Activated CD4-positive, alpha-beta T cell treated with anti-CD3 and anti-CD28 coated beads for 24 hours (primary cell): ENCODE results near the gene SLFN5.
"Not testable (repeated sequence)": the region's sequence is repeated elsewhere in the genome, so short reads cannot be mapped to it uniquely, and the experiment has no call there.

Source experiments
- DNase-seq, 2 donors: peaks; one replicate each; pipeline ENCODE4 v3.0.0-alpha.2; 2020; ENCODE audit warnings: low read depth in 2 of 2

The SLFN5 gene

DNA sequence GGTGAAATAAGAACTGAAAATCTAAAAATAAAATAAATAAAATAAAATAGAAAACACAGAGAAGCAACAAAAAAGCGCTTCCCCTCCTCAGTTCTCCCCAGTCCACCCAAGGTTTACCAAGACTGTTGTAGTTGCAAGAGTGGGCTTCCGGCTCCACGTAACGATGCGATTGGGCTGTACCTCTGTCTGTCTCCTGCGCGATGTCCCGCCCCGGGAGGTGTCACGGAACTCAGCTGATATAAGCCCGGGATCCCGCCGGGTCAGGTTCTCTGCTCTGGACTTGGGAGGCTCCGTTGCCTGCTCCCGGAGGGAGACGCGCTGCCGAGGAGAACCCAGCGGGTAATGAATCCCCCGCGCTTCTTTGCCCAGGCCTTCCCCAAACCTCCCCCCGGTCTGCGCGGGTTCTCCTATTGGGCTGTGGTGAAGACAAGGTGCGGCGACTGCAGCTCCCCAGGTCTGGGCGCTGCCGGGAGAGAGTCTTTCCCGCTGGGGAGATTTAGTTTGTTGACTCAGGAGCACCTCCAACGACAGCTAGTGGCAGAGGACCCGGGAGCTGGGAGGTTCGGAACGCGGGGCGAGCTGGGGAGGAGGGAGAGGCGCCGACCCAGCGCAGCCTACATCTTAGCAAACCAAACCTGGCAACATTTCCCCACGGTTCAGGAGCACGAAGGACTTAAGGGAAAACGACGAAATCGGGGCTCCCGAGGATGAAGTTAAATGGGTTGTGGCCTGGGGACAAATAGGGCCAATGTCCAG lies at the start of gene SLFN5:
Gene SLFN5 (plus strand): TSS at position 268 of the 756 bp plus-strand sequence. CDS start 15,619 bp downstream, outside the sequence.
- peak; percentile 82 to 89 for DNase-seq

DNA sequence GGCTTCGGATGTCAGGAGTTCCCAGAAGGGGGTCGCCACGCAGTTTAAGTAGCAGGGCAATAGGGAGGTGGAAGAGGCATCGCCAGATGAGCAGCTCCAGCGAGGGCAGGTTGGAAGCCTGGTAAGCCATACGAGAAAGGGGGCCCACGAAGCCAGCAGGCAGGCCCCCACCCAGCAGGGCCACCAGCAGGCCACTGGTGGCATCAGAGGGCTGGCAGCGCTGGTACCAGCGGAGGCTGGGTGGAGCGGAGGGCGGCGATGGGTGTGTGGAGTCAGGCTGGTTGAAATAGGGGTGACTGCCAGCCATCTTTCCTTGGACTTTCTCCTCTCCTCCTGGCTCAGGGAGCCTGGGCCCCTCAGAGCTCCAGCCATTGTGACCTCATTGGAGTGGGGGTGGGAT lies 48.9 kb upstream of the SLFN5 start, which contains the start of gene SLC35G3:
Gene SLC35G3 (minus strand): TSS at position 393 of the 400 bp plus-strand sequence. CDS start 86 bp downstream, at position 307.
- DNase-seq: not testable (repeated sequence)

DNA sequence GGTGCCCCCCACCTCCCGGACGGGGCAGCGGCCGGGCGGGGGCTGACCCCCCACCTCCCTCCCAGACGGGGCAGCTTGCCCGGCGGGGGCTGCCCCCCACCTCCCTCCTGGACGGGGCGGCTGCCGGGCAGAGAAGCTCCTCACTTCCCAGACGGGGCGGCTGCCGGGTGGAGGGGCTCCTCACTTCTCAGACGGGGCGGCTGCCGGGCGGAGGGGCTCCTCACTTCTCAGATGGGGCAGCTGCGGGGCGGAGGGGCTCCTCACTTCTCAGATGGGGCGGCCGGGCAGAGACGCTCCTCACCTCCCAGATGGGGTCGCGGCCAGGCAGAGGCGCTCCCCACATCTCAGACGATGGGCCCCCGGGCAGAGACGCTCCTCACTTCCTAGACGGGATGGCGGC lies 47.8 kb upstream of the SLFN5 start:
- not testable (repeated sequence) for DNase-seq

DNA sequence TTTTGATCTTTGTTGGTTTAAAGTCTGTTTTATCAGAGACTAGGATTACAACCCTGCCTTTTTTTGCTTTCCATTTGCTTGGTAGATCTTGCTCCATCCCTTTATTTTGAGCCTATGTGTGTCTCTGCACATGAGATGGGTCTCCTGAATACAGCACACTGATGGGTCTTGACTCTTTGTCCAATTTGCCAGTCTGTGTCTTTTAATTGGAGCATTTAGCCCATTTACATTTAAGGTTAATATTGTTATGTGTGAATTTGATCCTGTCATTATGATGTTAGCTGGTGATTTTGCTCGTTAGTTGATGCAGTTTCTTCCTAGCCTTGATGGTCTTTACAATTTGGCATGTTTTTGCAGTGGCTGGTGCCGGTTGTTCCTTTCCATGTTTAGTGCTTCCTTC lies 40.3 kb upstream of the SLFN5 start:
- DNase-seq: not testable (repeated sequence)

DNA sequence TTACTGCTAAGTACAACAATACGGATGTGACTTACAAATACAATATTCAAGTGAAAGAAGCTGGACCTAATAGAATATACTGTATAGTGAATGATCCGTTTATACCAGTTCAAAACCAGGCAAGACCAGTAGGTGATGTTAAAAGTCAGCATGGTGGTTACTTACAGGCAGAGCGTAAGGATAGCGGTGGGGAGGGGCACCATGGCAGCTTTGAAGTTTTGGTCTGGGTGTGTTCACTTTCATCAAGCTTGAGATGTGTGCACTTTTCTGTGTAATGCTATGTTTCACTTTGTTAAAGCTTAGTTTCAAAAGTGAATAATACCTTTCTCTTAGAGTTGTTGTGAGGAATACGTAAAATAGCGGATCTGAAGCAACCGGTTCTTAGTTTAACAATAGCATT lies 32.1 kb upstream of the SLFN5 start:
- no peak for DNase-seq

DNA sequence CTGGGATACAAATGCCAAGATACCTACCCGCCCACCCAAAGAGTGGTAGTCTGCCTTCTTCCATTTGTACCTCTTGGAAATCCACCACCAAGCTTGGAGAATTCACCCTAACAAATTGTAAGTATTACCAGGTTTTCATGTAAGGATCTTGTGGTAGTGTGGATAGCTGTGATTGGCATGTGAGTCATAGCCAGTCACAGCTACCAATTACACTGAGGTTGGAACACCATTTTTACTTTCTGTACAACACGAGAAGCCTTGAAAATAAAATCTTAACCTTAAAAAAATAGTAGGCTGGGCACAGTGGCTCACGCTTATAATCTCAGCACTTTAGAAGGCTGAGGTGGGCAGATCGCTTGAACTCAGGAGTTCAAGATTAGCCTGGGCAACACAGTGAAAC lies 30.2 kb upstream of the SLFN5 start:
- no peak for DNase-seq

DNA sequence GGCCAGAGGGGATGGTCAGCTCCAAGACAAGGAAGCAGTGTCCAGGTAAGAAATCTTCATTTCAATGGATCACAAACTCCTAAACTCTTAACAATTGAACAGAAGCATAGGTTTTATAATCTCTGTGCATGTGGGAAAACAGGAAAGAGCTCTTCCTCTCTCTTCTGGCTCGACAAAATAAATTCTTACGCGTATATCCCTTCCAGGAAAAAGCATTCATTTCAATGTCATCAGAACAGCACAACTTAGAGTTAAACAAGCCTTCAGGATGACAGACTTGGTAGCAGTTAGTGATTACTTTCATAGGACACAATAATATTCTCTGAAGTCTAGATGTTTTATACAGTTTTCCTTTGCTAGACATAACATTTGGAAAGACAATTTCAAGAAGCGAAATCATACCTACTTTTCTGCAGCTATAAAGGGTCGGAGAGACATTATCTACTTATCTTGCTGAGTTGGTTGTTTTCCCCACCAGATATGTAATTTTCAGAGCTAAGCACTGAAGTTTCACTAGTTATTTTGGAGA lies 29.4 kb upstream of the SLFN5 start:
- DNase-seq: no peak

DNA sequence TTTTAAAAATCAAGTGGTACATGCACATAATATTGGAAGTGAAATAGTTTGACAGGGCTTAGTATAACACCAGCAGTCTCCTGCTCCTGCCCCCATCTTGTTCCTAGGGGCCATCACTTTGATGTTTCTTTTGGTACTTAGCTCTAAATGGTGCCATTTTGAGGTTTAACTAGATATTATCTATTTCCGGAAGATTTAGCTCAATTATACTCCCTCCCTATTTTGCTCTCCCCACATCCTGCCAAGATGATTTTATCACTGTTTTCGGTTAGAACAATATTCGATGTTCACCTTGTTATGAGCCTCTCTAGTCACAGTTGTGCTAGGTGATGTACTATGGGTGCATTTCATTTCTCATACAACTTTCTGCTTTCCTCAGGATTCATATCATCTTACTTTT lies 28.7 kb upstream of the SLFN5 start:
- no peak for DNase-seq

DNA sequence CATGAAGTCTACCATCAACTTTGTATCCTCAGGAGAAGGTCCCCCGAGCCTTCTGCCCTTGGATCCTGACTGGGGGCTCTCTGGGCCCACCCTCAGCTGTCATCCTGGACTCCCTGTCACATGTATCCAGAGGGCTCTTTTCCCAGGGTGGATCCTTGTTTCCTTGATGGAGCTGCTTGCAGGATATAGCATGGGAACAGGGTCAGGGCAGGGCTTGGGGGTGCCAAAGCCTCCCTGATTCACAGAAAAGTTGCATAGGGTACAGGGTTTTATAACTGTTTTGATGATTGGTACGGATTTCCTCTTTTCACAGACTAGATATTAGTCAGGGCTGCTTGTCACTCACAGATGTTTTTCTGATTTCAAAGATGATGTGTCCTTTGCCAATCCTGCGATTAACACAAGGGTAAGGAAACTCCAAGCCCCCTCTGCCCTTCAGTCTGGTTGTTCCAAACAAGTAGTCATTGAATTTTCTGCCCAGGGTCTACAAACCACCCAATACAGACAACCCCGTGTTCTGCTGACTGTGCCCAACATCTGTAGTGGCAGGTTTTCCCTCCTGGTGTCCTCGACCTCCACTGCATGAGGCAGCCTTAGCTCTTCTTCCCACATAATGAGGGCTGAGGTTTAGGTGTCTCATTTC lies 28.1 kb upstream of the SLFN5 start:
- DNase-seq: no peak

DNA sequence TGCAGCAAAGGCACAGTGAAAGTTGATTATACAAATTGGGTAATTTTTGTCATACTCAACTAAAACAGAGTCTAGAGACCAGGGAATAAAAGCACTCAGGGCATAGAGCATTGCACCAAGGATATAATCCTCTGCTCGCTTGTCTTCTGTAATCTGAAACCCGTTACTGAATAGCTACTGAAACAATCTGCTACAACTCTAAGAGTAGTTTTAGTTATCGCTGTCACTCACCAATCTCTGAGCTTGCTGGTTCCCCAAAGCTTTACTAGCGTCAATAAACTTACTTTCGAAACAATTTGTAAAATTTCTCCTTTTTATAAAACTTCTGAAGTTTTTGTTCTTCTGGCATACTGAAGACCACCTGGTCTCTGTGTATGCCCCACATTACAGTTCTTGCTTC lies 25.8 kb upstream of the SLFN5 start:
- no peak for DNase-seq

DNA sequence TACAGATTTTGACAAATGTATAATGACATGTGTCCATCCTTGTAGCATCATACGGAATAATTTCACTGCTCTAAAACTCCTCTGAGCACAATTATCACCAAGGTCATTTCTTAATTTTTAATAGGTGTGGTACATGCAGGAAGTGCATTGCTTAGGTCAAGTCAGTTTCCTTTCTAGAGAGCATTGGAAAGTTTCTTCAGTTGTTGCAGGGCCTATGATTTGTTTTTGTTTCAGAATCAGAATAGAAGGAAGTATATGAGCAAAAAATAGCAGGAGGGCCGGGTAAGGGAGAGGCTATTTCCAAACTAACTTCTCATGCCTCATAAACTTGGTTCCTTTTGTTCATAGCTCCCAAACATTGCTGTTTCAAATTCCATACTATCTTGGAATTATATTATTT lies 24.0 kb upstream of the SLFN5 start:
- no peak for DNase-seq

DNA sequence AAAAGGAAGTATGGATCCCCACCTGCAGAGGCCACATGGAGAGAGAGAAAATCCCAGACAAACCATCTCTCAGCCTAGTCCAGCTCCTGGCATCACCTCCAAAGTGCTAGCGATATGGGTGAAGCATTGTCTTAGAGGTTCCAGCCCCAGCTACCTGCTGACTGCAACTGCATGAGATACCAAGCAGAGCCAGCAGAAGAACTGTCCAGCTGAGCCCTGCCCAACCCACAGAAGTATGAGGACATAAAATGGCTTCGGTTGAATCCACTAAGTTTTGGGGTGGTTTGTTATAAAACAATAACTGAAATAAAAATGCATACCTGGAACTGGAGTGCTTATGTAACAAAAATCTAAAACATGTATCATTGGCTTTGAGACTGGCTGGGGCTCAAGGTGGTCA lies 20.4 kb upstream of the SLFN5 start:
- no peak for DNase-seq

DNA sequence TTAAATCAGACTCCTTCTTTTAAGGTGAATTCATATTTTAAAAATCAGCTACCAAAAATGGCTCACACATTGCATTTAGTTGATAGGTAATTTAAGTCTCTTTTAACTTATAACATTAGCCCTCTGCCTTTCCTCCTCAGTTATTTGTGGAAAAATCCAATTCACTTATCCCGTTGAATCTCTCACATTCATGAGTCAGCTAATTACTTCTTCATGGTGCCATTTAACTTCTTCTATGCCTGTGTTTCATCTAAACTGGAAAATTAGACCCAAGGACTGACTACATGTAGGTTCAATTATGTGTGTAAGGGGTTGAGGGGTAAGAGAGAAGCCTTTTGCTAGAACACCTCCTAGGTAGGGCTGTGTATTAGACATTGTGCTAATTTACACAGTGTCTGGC lies 18.4 kb upstream of the SLFN5 start:
- no peak for DNase-seq

DNA sequence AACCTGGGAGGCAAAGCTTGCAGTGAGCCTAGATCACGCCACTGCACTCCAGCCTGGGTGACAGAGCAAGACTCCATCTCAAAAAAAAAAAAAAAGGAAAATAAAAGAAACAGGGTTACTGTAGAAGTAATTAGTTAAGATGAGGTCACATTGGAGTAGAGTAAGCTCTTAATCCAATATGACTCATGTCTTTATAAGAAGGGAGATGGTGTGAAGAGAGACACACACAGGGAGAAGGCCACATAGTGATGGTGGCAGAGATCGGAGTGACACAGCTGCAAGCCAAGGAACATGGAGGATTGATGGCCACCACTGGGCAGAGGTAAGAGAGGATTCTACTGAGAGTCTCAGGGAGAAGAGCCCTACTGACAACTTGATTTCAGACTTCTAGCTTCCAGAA lies 15.3 kb upstream of the SLFN5 start:
- no peak for DNase-seq

DNA sequence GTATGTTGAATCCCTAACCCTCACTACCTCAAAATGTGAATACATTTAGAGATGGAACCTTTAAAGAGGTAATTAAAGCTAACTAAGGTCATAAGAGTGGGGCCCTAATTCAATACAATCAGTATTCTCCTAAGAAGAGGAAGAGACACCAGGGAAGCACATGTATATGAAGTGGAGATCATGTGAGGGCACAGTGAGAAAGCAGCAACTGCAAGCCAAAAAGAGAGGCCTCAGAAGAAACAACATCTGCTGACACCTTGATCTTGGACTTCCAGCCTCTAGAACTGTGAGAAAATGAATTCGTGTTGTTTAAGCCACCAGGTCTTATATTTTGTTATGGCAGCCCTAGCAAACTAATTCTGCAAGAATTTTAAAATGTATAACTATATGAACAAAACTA lies 13.2 kb upstream of the SLFN5 start:
- no peak for DNase-seq

DNA sequence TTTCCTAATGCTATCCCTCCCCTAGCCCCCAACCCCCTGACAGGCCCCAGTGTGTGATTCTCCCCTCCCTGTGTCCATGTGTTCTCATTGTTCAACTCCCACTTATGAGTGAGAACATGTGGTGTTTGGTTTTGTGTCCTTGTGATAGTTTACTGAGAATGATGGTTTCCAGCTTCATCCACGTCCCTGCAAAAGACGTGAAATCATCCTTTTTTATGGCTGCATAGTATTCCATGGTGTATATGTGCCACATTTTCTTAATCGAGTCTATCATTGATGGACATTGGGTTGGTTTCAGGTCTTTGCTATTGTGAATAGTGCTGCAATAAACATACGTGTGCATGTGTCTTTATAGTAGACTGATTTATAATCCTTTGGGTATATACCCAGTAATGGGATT lies 8.6 kb upstream of the SLFN5 start:
- not testable (repeated sequence) for DNase-seq

DNA sequence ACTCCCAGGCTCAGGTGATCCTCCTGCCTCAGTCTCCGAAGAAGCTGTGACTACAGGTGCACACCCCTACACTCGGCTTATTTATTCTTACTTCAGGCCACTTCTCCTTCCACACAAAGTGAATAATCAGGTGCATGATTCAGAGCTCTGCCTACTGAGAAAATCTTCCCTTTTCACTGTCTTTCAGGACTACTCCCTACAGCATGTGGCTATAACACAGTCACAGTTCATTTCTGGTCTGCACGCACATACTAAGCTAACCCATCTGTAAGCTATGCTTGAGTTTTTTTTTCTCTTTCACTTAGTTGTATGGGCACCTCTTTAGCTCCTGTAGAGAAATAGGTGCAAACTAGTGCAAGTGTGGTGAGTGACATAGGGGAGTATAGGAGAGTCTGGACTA lies 7.6 kb upstream of the SLFN5 start:
- DNase-seq: no peak

DNA sequence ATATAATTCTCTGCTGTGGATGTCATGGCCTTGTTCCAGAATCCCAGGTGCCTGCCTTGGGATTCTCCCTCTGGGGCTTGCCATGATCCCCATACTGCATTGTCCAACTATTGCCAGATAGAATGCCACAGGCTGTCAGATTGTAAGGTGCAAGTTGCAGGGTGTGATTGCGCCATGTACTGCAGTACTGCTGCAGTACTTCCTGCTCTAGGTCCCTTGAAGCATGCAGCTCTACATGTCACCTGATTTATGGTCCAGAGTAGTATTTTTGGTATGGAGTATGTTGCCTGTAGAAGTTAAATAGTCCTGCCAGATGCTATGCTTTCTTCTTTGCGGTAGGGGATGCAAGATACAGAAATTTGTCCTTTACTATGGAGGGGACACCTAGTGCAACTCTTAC lies 7.0 kb upstream of the SLFN5 start:
- no peak for DNase-seq

DNA sequence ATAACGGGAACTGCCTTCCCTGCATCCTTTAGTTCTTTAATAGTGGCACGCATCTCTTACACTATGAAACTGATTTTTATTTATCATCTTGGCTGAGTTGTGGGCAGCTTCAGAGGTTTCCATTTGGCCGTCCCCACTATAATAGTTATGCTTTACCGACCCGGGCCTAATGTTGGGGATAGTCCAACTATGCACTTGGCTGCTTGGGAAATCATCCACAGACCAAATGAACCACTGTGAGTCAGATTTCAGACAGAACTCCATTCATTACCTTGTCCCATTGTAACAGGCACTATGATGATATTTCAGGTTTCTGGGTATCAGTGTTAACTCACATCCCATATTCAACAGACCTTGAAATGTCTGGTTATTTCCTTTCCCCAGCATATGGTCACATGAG lies 6.1 kb upstream of the SLFN5 start:
- DNase-seq: no peak

DNA sequence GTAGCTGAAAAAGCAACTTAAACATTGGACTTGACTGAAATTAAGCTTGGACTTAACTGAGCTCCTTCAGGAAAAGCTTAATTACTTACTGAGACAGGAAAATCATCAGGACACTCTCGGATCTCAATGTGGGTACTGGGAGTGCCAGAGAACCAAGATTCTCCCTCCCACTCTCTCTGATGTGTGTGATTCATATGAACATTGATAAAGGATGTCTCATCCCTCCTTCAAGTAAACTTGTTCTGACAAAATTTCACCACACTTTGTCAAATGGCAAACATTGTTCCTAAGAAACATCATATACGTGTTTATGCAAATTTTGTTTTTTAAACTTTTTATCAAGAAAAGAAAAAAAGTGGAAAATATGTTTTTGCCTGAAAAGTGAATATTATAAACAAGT lies 4.1 kb upstream of the SLFN5 start:
- no peak for DNase-seq

DNA sequence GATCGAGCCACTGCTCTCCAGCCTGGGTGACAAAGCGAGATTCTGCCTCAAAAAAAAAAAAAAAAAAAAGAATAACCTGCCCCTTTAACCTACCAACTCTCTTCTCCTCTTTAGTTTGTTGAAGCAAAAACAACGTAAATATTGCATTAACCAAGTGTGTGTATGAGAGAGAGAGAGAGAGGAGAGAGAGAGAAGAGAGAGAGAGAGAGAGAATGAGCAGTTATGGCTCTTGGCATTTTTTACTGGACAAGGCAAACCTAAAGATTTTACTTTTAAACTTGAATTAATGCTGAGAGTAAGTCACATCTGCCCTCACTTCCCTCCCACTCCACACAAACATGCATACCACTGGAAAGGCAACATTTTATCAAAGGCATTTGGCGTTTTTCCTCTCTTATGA lies 3.0 kb upstream of the SLFN5 start:
- no peak for DNase-seq

DNA sequence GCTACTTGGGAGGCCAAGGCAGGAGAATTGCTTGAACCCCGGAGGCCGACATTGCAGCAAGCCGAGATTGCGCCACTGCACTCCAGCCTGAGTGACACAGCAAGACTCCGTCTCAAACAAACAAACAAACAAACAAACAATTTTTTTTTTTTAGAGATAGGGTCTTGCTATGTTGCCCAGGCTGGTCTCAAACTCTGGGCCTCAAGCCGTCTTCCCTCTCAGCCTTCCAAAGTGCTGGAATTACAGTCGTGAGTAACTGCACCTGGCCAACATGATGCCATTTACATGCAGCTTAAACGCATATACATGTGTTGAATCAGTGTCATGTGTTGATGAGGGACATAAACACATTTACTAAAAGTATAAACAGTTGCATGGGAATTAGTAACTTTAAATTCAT lies 2.0 kb upstream of the SLFN5 start:
- DNase-seq: no peak

DNA sequence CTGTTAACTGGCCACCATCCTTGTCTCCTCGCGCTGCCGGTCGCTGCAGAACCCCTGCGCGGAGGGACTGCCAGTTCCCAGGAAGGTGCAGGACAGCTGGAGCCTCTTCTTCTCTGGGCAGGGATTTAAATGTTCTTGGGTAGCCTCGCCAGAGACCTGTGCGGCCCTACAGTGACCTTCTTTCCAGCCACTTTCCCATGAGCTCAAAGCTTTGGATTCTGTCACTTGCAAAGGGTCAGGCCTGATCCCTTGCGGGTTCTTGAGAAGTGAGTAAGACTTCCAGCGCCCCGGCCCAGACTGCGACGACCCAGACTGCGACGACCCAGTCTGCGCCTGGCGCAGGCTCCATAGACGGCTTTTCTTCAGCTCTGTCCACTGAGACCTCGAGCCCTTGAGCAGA lies 1.4 kb upstream of the SLFN5 start:
- peak in 1 of 2 donors; percentile 23 for DNase-seq
